ENCODE measurements around the gene BTBD9. TPM values are rescaled to one million over a fixed set of nuclear protein-coding genes. Genes with fewer than 3 reads are reported as not detected.

BTBD9 gene
- total and polyA plus RNA-seq, 2 donors (not counting 3 experiments of a cell fraction or from before 2014, with no cell fraction given), result 4.9 to 15.0 TPM

- Histone ChIP-seq H3K27ac (ENCODE audit: insufficient read depth, low read depth, low read length) (no peak overlapping the region), H3K4me1 (ENCODE audit: control insufficient read depth, extremely low read depth, insufficient read depth, low read length) (peaks cover 14% of the 10 kb centered on the region), H3K27me3 (ENCODE audit: control insufficient read depth in 2 of 2, insufficient read depth in 2 of 2, low read length in 2 of 2) (no peaks in the 10 kb centered on the region), H3K4me2 (ENCODE audit: insufficient read depth, low read length) (no peak overlapping the region), H3K9me3 (replicated peaks; ENCODE audit: control insufficient read depth, insufficient read depth, low read length) (no peaks in the 10 kb centered on the region), H4K20me1 (replicated peaks; ENCODE audit: control insufficient read depth, extremely low read depth, insufficient read depth, low read length) (no peaks in the 10 kb centered on the region), H3K79me2 (ENCODE audit: control insufficient read depth, insufficient read depth, low read length) (no peaks in the 10 kb centered on the region), H3K9ac (replicated peaks; ENCODE audit: extremely low read depth, insufficient read depth, low read length) (no peak overlapping the region), H2AFZ (ENCODE audit: low read depth, low read length) (no peak overlapping the region), H3K4me3 (replicated peaks in 1 of 3; ENCODE audit: insufficient read depth in 1 of 3, low read depth in 1 of 3, low read length in 3 of 3) (no peak overlapping the region), H3K36me3 (ENCODE audit: control insufficient read depth in 2 of 2, extremely low read depth in 1 of 2, insufficient read depth in 2 of 2, low read length in 2 of 2) (no peaks in the 10 kb centered on the region), H3K9me1 (replicated peaks; ENCODE audit: control insufficient read depth, extremely low read depth, insufficient read depth, low read length) (no peaks in the 10 kb centered on the region)
- POLR2A ChIA-PET, result no interaction called here
- CTCF ChIA-PET, result no interaction called here
- TF ChIP-seq CTCF (IDR thresholded peaks at IDR 0.05; ENCODE audit: extremely low read depth in 1 of 2, insufficient read depth in 1 of 2, low read depth in 1 of 2, low read length in 2 of 2) (no peak), MYC (IDR thresholded peaks at IDR 0.05; ENCODE audit: low read depth, low read length) (no peak), JUN (IDR thresholded peaks at IDR 0.05; ENCODE audit: borderline replicate concordance, insufficient read depth, insufficient read length, low read depth) (no peak), GATA2 (IDR thresholded peaks at IDR 0.05; ENCODE audit: insufficient read depth, insufficient read length, low read depth, low read length) (no peak), POLR2A (IDR thresholded peaks at IDR 0.05; ENCODE audit: low read depth, low read length) (no peak), MAX (IDR thresholded peaks at IDR 0.05; ENCODE audit: insufficient read depth, insufficient read length) (no peak), FOS (IDR thresholded peaks at IDR 0.05; ENCODE audit: borderline replicate concordance, insufficient read depth, low read length) (no peak), EZH2 (IDR thresholded peaks at IDR 0.05; ENCODE audit: borderline replicate concordance, low read depth, low read length, severe bottlenecking) (no peak), POLR2AphosphoS5 (IDR thresholded peaks at IDR 0.05; ENCODE audit: insufficient read depth, low read depth, low read length) (no peak)
- FAIRE-seq (no peak), DNase-seq (ENCODE audit: low read depth, low spot score) (no peak)
- intact Hi-C loops (cut with micrococcal nuclease) (no loop called here), dilution Hi-C loops (cut with MboI; ENCODE audit: extremely low pct_ligation_motif_present, low sequenced_read_pairs) (no loop called here)
- no TSS peak for BruUV-seq (replicated peaks)
Measured at GRCh38 chr6:38215225-38215624, 424.5 kb downstream of the BTBD9 start.

Measured in endothelial cell of umbilical vein (primary cell).